Loucy (cell line): ENCODE data around the gene PTH2.

ENCODE experiments used
- H2AFZ ChIP-seq: fragments of 200-600 bp; sonication (generic); 2 replicates; pipeline ENCODE4 v1.6.0; 2016; ENCODE audit warnings: antibody characterized with exemption, mild to moderate bottlenecking, low read length, moderate library complexity
- H3F3A ChIP-seq: fragments of 200-600 bp; 2 replicates; pipeline ENCODE4 v1.6.0; 2016; ENCODE audit warnings: antibody characterized with exemption, low read depth, mild to moderate bottlenecking
- H3K27me3 ChIP-seq: fragments of 200-600 bp; sonication (generic); 2 replicates; pipeline ENCODE4 v1.6.1; 2014; ENCODE audit warnings: low read length, mild to moderate bottlenecking; ENCODE audit not compliant: insufficient read depth, poor library complexity, severe bottlenecking
- H3K36me3 ChIP-seq: fragments of 200-600 bp; sonication (generic); 2 replicates; pipeline ENCODE4 v1.6.1; 2016; ENCODE audit warnings: low read length; ENCODE audit not compliant: insufficient read depth
- H3K4me1 ChIP-seq: fragments of 200-600 bp; sonication (generic); 2 replicates; pipeline ENCODE4 v1.5.1; 2014; ENCODE audit warnings: low read length, mild to moderate bottlenecking; ENCODE audit not compliant: insufficient read depth, poor library complexity, severe bottlenecking
- H3K4me2 ChIP-seq: fragments of 200-600 bp; sonication (generic); 2 replicates; pipeline ENCODE4 v1.6.0; 2014; ENCODE audit warnings: antibody characterized with exemption, low read length, low read depth, mild to moderate bottlenecking; ENCODE audit not compliant: poor library complexity, severe bottlenecking
- H3K4me3 ChIP-seq: fragments of 200-600 bp; sonication (generic); 2 replicates; pipeline ENCODE4 v1.5.1; 2014; ENCODE audit warnings: low read length, mild to moderate bottlenecking, mixed read lengths; ENCODE audit not compliant: poor library complexity, severe bottlenecking
- H3K79me2 ChIP-seq: fragments of 200-600 bp; sonication (generic); 2 replicates; pipeline ENCODE4 v1.6.1; 2014; ENCODE audit warnings: low read length; ENCODE audit not compliant: insufficient read depth
- H3K9ac ChIP-seq: fragments of 200-600 bp; sonication (generic); 2 replicates; pipeline ENCODE4 v1.6.0; 2014; ENCODE audit warnings: mild to moderate bottlenecking, low read depth, low read length, moderate library complexity; ENCODE audit not compliant: poor library complexity, severe bottlenecking
- H3K9me2 ChIP-seq: fragments of 200-600 bp; sonication (generic); replicated peaks from 2 replicates; pipeline ENCODE4 v1.6.1; 2016; ENCODE audit warnings: low read depth, low read length, mixed read lengths
- H3K9me3 ChIP-seq: fragments of 200-600 bp; sonication (generic); 2 replicates; pipeline ENCODE4 v1.6.1; 2014; ENCODE audit warnings: mild to moderate bottlenecking, antibody characterized with exemption, low read length, low read depth; ENCODE audit not compliant: insufficient read depth
- H4K20me1 ChIP-seq: fragments of 200-600 bp; sonication (generic); 2 replicates; pipeline ENCODE4 v1.6.0; 2014; ENCODE audit warnings: antibody characterized with exemption, low read length, mild to moderate bottlenecking; ENCODE audit not compliant: insufficient read depth, poor library complexity, severe bottlenecking
- EZH2phosphoT487 ChIP-seq: fragments of 200-600 bp; IDR thresholded peaks from 2 replicates; pipeline ENCODE4 v1.6.1; 2018; ENCODE audit warnings: antibody characterized with exemption, mild to moderate bottlenecking, moderate library complexity, borderline replicate concordance
- TF ChIP-seq, protein P1 (sequence below): fragments of 200-600 bp; sonication (generic); conservative IDR thresholded peaks from 2 replicates; pipeline ENCODE4 v1.5.1; 2014; ENCODE audit warnings: mild to moderate bottlenecking, antibody characterized with exemption, low read length

The PTH2 gene

DNA sequence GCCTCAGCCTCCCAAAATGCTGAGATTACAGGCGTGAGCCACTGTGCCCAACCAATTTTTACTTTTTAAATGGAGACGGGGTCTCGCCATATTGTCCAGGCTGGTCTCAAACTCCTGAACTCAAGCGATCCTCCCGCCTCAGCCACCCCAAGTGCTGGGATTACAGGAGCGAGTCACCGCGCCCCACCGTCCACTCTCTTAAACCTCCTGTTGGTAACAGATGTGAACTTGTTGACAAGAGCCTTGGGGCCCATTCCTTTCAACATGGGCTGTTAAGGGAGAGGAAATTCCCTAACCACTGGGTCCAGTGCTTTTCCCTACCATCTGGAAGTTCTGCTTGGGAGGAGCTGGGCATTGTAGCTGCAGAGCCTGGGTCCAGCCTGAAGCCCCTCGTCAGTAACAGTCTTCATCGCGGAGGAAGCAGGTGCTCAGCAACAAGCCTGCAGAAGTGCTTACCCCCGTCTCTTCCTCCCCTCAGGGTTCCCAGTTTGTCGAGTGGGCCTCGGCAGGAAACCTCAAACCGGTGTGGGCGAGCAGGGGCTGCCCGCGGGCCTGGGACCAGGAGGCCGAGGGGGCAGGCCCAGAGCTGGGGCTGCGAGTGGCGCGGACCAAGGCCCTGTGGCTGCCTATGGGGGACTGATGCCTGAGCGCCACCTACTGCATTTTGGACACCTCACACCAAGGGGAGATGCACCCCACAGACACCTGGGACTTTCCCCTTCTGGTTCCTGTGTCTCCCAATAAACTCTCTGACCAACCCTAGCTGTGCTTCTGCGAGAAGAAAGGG, 46.8 kb upstream of the PTH2 start:
- Histone ChIP-seq H3F3A (peaks cover 19% of the 10 kb centered on the region), H3K9ac (peak overlapping the region; percentile 63), H4K20me1 (no peaks in the 10 kb centered on the region), H2AFZ (no peak overlapping the region), H3K9me2 (no peaks in the 10 kb centered on the region), H3K4me2 (peak overlapping the region; percentile 72), H3K36me3 (no peaks in the 10 kb centered on the region), H3K4me1 (peaks cover 49% of the 10 kb centered on the region), H3K79me2 (no peaks in the 10 kb centered on the region), H3K4me3 (peak overlapping the region; percentile 52), H3K27me3 (no peaks in the 10 kb centered on the region), H3K9me3 (no peaks in the 10 kb centered on the region)
- TF ChIP-seq, protein P1, sequence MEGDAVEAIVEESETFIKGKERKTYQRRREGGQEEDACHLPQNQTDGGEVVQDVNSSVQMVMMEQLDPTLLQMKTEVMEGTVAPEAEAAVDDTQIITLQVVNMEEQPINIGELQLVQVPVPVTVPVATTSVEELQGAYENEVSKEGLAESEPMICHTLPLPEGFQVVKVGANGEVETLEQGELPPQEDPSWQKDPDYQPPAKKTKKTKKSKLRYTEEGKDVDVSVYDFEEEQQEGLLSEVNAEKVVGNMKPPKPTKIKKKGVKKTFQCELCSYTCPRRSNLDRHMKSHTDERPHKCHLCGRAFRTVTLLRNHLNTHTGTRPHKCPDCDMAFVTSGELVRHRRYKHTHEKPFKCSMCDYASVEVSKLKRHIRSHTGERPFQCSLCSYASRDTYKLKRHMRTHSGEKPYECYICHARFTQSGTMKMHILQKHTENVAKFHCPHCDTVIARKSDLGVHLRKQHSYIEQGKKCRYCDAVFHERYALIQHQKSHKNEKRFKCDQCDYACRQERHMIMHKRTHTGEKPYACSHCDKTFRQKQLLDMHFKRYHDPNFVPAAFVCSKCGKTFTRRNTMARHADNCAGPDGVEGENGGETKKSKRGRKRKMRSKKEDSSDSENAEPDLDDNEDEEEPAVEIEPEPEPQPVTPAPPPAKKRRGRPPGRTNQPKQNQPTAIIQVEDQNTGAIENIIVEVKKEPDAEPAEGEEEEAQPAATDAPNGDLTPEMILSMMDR, result peak; percentile 84
- TF ChIP-seq EZH2phosphoT487, result no peak

GRCh38 chr19:49468746-49469447, 45.7 kb upstream of the PTH2 start:
- peaks cover 19% of the 10 kb centered on the region for H3F3A ChIP-seq
- peak overlapping the region; percentile 72 for H3K4me2 ChIP-seq
- H3K36me3 ChIP-seq, result no peaks in the 10 kb centered on the region; the same call in 1 of the 2 replicates
- H3K4me1 ChIP-seq, result peaks cover 42% of the 10 kb centered on the region
- H3K79me2 ChIP-seq, result no peaks in the 10 kb centered on the region
- H3K27me3 ChIP-seq, result no peaks in the 10 kb centered on the region
- no peaks in the 10 kb centered on the region for H4K20me1 ChIP-seq
- H3K4me3 ChIP-seq, result peak overlapping the region; percentile 66
- no peaks in the 10 kb centered on the region for H3K9me2 ChIP-seq
- no peaks in the 10 kb centered on the region for H3K9me3 ChIP-seq
- no peak for TF ChIP-seq EZH2phosphoT487
- TF ChIP-seq, protein P1, result no peak
- no peak overlapping the region for H2AFZ ChIP-seq
- peak overlapping the region; percentile 55 for H3K9ac ChIP-seq

DNA sequence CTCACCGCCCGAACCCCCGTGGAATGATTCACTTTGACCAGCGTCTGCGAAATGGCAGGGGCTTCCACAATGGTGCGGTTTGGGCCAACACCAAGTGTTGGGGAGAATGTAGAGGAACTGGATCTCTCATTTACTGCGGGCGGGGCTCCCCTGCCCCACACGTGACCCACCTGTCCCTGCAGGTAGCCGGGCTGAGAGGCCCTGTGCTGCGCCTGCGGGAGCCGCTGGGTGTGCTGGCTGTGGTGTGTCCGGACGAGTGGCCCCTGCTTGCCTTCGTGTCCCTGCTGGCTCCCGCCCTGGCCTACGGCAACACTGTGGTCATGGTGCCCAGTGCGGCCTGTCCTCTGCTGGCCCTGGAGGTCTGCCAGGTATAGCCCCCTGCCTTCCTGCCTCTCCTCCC, 45.0 kb upstream of the PTH2 start:
- peak overlapping the region; percentile 72 for H3K4me2 ChIP-seq
- no peak for TF ChIP-seq EZH2phosphoT487
- TF ChIP-seq, protein P1, result no peak
- H3K36me3 ChIP-seq, result no peaks in the 10 kb centered on the region; the same call in 1 of the 2 replicates
- peak overlapping the region; percentile 66 for H3K4me3 ChIP-seq
- H4K20me1 ChIP-seq, result no peaks in the 10 kb centered on the region
- no peak overlapping the region for H2AFZ ChIP-seq
- H3K79me2 ChIP-seq, result no peaks in the 10 kb centered on the region
- peaks cover 19% of the 10 kb centered on the region for H3F3A ChIP-seq
- no peaks in the 10 kb centered on the region for H3K27me3 ChIP-seq
- H3K4me1 ChIP-seq, result peaks cover 36% of the 10 kb centered on the region
- no peaks in the 10 kb centered on the region for H3K9me2 ChIP-seq
- peak overlapping the region; percentile 55 for H3K9ac ChIP-seq
- no peaks in the 10 kb centered on the region for H3K9me3 ChIP-seq
